ENCODE results near the gene ALG8.

DNA sequence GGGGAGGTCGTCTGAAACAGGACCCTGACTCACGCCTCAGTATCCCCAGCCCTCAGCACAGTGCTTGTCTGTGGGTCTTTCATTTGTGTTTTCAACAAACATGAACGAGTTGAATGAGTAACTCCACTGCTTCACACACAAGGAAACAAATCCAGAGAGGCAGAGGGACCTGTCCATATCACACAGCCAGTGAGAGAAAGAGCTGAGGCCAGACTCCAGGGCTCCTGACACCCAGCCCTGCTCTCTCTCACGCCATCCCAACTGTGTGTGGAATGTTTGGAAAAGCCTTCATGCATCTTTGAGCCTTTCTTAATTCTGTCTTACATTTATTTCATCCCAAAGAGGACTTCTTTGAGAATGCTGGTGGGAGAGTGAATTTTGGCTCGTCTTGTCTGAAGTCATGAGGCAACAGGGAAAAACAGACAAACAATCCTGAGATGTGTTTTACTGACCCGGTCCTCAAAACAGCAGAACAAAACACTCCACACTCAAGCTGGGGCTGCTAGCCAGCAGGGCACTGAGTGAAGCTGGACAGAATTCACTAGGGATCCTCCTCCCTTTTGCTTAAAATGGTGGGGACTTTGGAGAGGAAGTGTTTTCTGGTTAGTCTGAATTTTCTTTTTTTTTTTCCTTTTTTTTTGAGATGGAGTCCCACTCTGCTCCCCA, 19.7 kb upstream of the ALG8 start:
- TF ChIP-seq GATA1 (IDR thresholded peaks at IDR 0.05; ENCODE audit: low read depth, low read length), result no peak
- TF ChIP-seq POLR2A (IDR thresholded peaks at IDR 0.05; ENCODE audit: low read length), result no peak
